ENCODE data around the gene FAM13A. TPM values are rescaled to one million over a fixed set of nuclear protein-coding genes. Genes with fewer than 3 reads are reported as not detected.

FAM13A gene
- total and polyA plus RNA-seq, 2 of the 13 experiments (the other 11 are each of a cell fraction or from before 2014, with no cell fraction given), result 1.2 to 36.2 TPM

- DNase-seq (ENCODE audit: low spot score) (no peak), ATAC-seq (peak; percentile 22; the same call in 1 of the 3 replicates), FAIRE-seq (no peak)
- WGBS (ENCODE audit: low lambda C conversion rate), result 93% methylated on average over 5 of the region's 6 CpGs
- Histone ChIP-seq H3K27me3 (ENCODE audit: control insufficient read depth in 1 of 2, insufficient read depth in 2 of 2, low read length in 2 of 2) (no peaks in the 10 kb centered on the region), H3K4me1 (ENCODE audit: insufficient read depth, low read length) (no peaks in the 10 kb centered on the region), H3K36me3 (replicated peaks in 1 of 2; ENCODE audit: control insufficient read depth in 1 of 2, insufficient read depth in 2 of 2, low read length in 2 of 2) (peaks cover 14 to 35% of the 10 kb centered on the region in 2 experiments), H3K4me2 (ENCODE audit: low read depth, low read length) (no peak overlapping the region), H3K79me2 (ENCODE audit: insufficient read depth, low read length) (no peaks in the 10 kb centered on the region), H3K9ac (ENCODE audit: insufficient read depth, low read depth, low read length) (no peak overlapping the region), H3K9me3 (ENCODE audit: low read length) (no peaks in the 10 kb centered on the region), H2AFZ (ENCODE audit: low read length) (no peak overlapping the region), H4K20me1 (ENCODE audit: insufficient read depth, low read length) (no peaks in the 10 kb centered on the region), H3K27ac (ENCODE audit: extremely low read length, insufficient read depth, low read length) (no peak overlapping the region), H3K4me3 (replicated peaks in 1 of 3; ENCODE audit: insufficient read depth in 1 of 3, low read depth in 2 of 3, low read length in 3 of 3) (no peak overlapping the region)
- ChIA-PET POLR2A (no interaction called here), CTCF (ENCODE audit: low intra/inter-chr PET ratio, low total read pairs) (no interaction called here)
- TF ChIP-seq HNF1B (CRISPR knock-in tag; IDR thresholded peaks at IDR 0.05), result no peak
- TF ChIP-seq ZFP1 (CRISPR knock-in tag; IDR thresholded peaks at IDR 0.05), result no peak
- TF ChIP-seq NBN (conservative IDR thresholded peaks at IDR 0.05), result no peak
- TF ChIP-seq ZBTB33 (CRISPR knock-in tag; IDR thresholded peaks at IDR 0.05), result 0 out of 2 replicates have a peak, but pooled peaks have one; percentile 39
- intact Hi-C loops (cut with micrococcal nuclease; ENCODE audit: unreplicated experiment) (no loop called here), in situ Hi-C loops (cut with HindIII; ENCODE audit: extremely low pct_ligation_motif_present, low pct_unique_long_range_greater_than_20kb) (no loop called here)
- BruUV-seq (replicated peaks), result no TSS peak
Observed at GRCh38 chr4:88728146-88728545, 328.8 kb downstream of the FAM13A start.

GRCh38 chr4:88725986-88726385 is 331.0 kb downstream of the FAM13A start:
- BruUV-seq (replicated peaks), result no TSS peak
- Histone ChIP-seq H4K20me1 (ENCODE audit: insufficient read depth, low read length) (no peaks in the 10 kb centered on the region), H3K9ac (ENCODE audit: insufficient read depth, low read depth, low read length) (no peak overlapping the region), H2AFZ (ENCODE audit: low read length) (no peak overlapping the region), H3K4me2 (ENCODE audit: low read depth, low read length) (no peak overlapping the region), H3K27me3 (ENCODE audit: control insufficient read depth in 1 of 2, insufficient read depth in 2 of 2, low read length in 2 of 2) (no peaks in the 10 kb centered on the region), H3K9me3 (ENCODE audit: low read length) (no peaks in the 10 kb centered on the region), H3K36me3 (replicated peaks in 1 of 2; ENCODE audit: control insufficient read depth in 1 of 2, insufficient read depth in 2 of 2, low read length in 2 of 2) (peaks cover 12 to 34% of the 10 kb centered on the region in 2 experiments), H3K27ac (ENCODE audit: extremely low read length, insufficient read depth, low read length) (no peak overlapping the region), H3K79me2 (ENCODE audit: insufficient read depth, low read length) (no peaks in the 10 kb centered on the region), H3K4me1 (ENCODE audit: insufficient read depth, low read length) (no peaks in the 10 kb centered on the region), H3K4me3 (replicated peaks in 1 of 3; ENCODE audit: insufficient read depth in 1 of 3, low read depth in 2 of 3, low read length in 3 of 3) (no peak overlapping the region)
- TF ChIP-seq MAZ (IDR thresholded peaks at IDR 0.05; ENCODE audit: borderline replicate concordance, low read depth, low read length), result no peak
- no peak for TF ChIP-seq MAZ (CRISPR knock-in tag; IDR thresholded peaks at IDR 0.05; ENCODE audit: low read depth)
- no peak for TF ChIP-seq PAX8 (CRISPR knock-in tag; IDR thresholded peaks at IDR 0.05; ENCODE audit: borderline replicate concordance)
- TF ChIP-seq RXRB (CRISPR knock-in tag; IDR thresholded peaks at IDR 0.05; ENCODE audit: borderline replicate concordance), result no peak
- TF ChIP-seq MTERF4 (CRISPR knock-in tag; IDR thresholded peaks at IDR 0.05), result no peak
- no peak for TF ChIP-seq GATAD2A (CRISPR knock-in tag; IDR thresholded peaks at IDR 0.05)
- TF ChIP-seq NONO (IDR thresholded peaks at IDR 0.05), result no peak
- no peak for TF ChIP-seq NONO (CRISPR knock-in tag; conservative IDR thresholded peaks at IDR 0.05)
- TF ChIP-seq ELK4 (CRISPR knock-in tag; IDR thresholded peaks at IDR 0.05; ENCODE audit: borderline replicate concordance), result no peak
- no peak for TF ChIP-seq ZNF234 (CRISPR knock-in tag; conservative IDR thresholded peaks at IDR 0.05)
- 100% methylated on average over 2 of the region's 2 CpGs for WGBS (ENCODE audit: low lambda C conversion rate)
- ChIA-PET POLR2A (no interaction called here), CTCF (ENCODE audit: low intra/inter-chr PET ratio, low total read pairs) (no interaction called here)
- intact Hi-C loops (cut with micrococcal nuclease; ENCODE audit: unreplicated experiment) (no loop called here), in situ Hi-C loops (cut with HindIII; ENCODE audit: extremely low pct_ligation_motif_present, low pct_unique_long_range_greater_than_20kb) (no loop called here)
- no peak for ATAC-seq
- no peak for FAIRE-seq
- DNase-seq (ENCODE audit: low spot score), result no peak
